Ramos (cell line): ENCODE data around the gene GSTT2B.
"Not testable (repeated sequence)": the region's sequence is repeated elsewhere in the genome, so short reads cannot be mapped to it uniquely, and the experiment has no call there.

Source experiments
- in situ Hi-C: fragments of 300-500 bp; cut with MboI; formaldehyde crosslinking; loops from one replicate; pipeline ENCODE4 v1.14.3; 2022; ENCODE audit warnings: low sequenced_read_pairs; ENCODE audit not compliant: unreplicated experiment

The GSTT2B gene

GRCh38 chr22:23986538-23987178, 25.7 kb upstream of the GSTT2B start:
- in situ Hi-C loops = not testable (repeated sequence)

- in situ Hi-C loops = not testable (repeated sequence)
Measured at GRCh38 chr22:23986089-23986488, 25.1 kb upstream of the GSTT2B start.

GRCh38 chr22:23984430-23984829, 23.4 kb upstream of the GSTT2B start:
- in situ Hi-C loops = no loop called here

- in situ Hi-C loops = not testable (repeated sequence)
Measured at GRCh38 chr22:23980567-23980966, 19.6 kb upstream of the GSTT2B start.

GRCh38 chr22:23979557-23980240, 18.7 kb upstream of the GSTT2B start, which contains the start of gene GSTT2:
Gene GSTT2 (plus strand): TSS chr22:23980134.
- in situ Hi-C loops = not testable (repeated sequence)

DNA sequence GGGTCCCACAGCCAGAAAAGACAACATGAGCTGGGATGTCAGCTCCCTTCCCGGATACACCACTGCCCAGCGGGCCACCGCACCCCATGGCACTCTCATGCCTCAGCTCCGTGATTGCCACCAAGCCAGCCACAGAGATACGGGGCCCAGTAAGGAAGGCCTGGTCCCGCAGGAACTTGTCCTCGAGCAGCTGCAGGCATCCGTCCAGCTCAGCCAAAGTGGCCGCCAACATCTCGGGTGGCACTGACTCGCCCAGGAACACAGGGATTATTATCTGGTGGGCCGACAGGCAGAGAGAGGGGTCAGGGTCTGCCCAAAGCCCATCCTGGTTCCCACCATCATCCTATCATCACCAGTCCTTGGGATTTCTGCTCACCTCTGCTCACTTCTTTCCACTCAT, 16.3 kb upstream of the GSTT2B start:
- in situ Hi-C loops = not testable (repeated sequence)

- in situ Hi-C loops = not testable (repeated sequence)
Measured at GRCh38 chr22:23974836-23975352, 13.9 kb upstream of the GSTT2B start.

DNA sequence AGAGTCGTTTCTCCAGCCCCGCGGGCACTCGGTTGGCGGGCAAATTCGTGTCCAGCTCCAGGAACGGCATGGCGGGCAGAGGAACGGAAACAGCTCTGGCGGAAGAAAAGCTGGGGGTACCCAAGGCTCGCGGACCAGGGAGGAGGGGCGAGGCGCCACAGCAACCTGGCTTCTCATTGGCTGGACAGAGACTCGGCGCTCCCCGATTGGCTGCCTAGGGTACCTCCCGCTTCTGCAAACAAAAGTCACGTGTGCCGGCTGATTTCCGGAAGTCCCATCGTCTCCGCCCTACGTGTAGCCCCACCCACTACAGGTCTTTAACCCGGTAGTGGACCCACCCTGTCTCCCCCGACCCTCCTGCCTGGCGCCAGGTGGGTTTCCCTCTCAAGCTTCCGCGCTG, 13.3 kb upstream of the GSTT2B start, which contains the start of gene DDT:
Gene DDT, minus strand, starts transcription at position 97 of the 400 bp plus-strand sequence. Its CDS starts 27 bp downstream, at position 70.
- in situ Hi-C loops = not testable (repeated sequence)

DNA sequence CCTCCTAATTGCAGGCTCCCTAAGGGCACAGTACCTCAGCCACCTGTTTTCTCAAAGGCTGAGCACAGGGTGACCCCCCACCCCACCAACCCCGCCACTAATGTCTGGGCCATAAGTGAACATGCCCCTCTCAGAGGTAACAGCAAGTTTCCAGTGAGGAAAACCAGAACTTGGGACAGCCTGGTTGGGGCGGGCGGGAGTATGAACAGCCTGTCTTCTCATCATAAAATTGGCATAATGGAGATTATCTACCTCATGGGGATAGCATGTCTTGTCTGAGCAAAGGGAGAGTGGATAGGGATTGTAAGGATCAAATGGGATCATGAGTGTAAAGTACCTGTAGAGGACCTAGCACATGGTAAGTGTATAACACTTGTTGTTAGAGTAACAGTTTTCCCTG, 10.9 kb upstream of the GSTT2B start:
- in situ Hi-C loops = not testable (repeated sequence)

- in situ Hi-C loops = no loop called here
Measured at GRCh38 chr22:23970816-23971486, 10.0 kb upstream of the GSTT2B start.

- in situ Hi-C loops = no loop called here
Measured at GRCh38 chr22:23970201-23970641, 9.2 kb upstream of the GSTT2B start.

- in situ Hi-C loops = no loop called here
Measured at GRCh38 chr22:23969071-23969470, 8.1 kb upstream of the GSTT2B start.

GRCh38 chr22:23966568-23966967, 5.6 kb upstream of the GSTT2B start, which contains the start of gene DDTL:
Gene DDTL (plus strand): TSS chr22:23966888. CDS start chr22:23966915, 27 bp downstream.
- in situ Hi-C loops = not testable (repeated sequence)

GRCh38 chr22:23966094-23966493, 5.1 kb upstream of the GSTT2B start:
- in situ Hi-C loops = not testable (repeated sequence)

- in situ Hi-C loops = not testable (repeated sequence)
Measured at GRCh38 chr22:23956301-23956900, 4.6 kb downstream of the GSTT2B start.

DNA sequence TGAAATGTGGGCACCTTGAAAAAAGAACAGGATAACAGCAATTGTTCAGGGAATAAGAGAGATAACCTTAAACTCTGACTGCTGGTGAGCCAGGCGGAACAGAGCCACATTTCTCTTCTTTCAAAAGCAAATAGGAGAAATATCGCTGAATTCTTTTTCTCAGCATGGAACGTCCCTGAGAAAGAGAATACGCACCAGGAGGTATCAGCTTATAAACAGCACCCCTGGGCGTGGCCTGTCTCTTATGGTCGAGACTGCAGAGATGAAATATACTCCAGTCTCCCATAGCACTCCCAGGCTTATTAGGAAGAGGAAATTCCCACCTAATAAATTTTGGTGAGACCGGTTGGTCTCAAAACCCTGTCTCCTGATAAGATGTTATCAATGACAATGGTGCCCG, 5.1 kb downstream of the GSTT2B start:
- in situ Hi-C loops = not testable (repeated sequence)

GRCh38 chr22:23954991-23955305, 6.0 kb downstream of the GSTT2B start:
- in situ Hi-C loops = not testable (repeated sequence)

- in situ Hi-C loops = not testable (repeated sequence)
Measured at GRCh38 chr22:23954193-23954990, 6.6 kb downstream of the GSTT2B start.

DNA sequence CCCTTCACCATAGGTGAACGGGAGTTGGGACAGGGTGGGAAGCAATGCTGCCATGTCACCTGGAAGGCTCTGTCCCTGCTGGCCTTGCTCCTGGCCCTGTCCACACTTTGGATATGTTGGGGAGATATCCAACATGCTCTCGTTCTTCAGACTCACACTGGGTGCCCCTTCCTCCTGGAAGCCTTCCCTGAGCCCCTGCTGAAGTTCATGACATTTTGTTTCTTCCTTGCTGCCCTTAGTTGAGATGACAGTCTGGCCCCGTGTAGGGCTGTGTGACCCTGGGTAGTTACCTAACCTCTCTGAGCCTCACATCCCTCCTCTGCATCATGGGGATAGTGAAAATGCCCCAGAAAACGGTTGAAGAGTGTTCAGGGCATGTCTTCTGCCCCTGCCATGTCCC, 7.5 kb downstream of the GSTT2B start:
- in situ Hi-C loops = not testable (repeated sequence)
